SK-N-SH (cell line): Measurements from ENCODE around the gene HES2.

Experiments
- NFIC ChIP-seq: IDR thresholded peaks from 2 replicates; pipeline ENCODE4 v1.4.0; 2012; ENCODE audit warnings: borderline replicate concordance
- TAF1 ChIP-seq: IDR thresholded peaks from 2 replicates; pipeline ENCODE4 v1.6.1; 2012; ENCODE audit warnings: low read depth, mild to moderate bottlenecking, low read length, moderate library complexity, borderline replicate concordance

DNA sequence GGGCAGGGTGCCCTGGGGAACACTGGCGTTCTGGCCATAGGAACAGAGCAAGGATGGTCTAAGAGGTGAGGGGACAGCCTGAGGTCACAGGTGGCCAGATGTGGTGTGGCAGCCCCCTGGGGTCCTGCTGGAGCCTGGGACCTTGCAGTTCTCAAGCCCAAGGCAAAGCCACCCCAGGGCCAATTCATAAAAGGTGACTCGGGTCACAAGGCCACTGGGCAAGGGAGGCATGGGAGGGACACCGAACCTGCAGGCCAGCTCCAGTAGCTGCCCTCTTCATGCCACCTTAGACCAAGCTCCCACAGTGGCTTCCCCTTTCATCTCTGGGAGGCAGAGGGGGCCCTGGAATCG lies 26.9 kb upstream of the HES2 start:
- no peak for TF ChIP-seq NFIC
- no peak for TF ChIP-seq TAF1
